GM21367 (cell line): Measurements from ENCODE around the gene TPD52L1.
A peak's percentile ranks its signal among the peaks of the same experiment; 100 is the strongest.

Source experiments
- ATAC-seq: cut with Tn5 transposase; IDR thresholded peaks from one replicate; pipeline ENCODE4 v1.9.1; 2021; ENCODE audit not compliant: unreplicated experiment

TPD52L1 gene

DNA sequence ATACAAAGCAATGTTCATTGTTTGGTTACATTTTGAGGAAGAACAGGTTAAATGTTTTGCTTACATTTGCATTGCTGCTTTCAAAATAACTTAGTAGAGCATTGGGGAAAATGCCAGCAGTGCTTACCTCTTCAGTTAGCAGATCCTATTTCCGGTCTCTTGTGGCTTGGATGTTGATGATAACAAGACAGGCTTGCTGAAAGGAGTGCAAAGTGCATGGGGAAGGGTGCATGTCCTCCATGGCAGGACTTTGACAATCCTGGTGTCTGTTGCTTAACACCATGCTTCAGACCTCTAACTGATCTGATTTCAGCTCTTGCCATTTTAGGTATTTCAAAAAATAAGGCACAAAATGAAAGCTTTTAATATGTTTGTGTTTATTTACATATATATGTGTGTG, 21.1 kb downstream of the TPD52L1 start:
- ATAC-seq = no peak

DNA sequence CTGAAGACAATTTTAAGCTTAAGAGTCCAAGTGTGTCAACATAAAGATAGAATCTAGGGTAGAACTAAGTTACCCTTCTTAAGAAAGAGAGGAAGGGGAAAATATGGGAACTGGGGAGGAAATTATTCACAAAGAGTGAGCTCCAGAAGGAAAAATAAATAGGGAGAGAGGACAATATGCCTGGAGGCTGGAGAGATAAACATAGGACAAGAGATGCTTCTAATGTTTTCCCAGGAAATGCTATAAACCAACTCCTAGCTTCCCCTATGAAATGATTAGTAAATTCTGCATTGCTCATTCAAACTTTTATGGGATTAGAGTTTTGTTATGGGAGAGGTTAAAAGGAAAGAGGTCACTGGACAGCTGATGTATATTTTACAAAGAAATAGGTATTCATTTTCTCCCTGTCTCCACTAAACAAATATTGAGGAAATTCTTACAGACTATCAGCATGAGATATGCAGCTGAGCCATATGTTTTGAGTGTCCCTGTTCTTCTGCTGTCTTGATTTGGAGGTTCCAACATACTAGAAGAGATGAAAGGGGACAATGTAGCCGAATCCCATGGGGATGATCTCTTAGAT, 22.0 kb downstream of the TPD52L1 start:
- ATAC-seq = no peak

DNA sequence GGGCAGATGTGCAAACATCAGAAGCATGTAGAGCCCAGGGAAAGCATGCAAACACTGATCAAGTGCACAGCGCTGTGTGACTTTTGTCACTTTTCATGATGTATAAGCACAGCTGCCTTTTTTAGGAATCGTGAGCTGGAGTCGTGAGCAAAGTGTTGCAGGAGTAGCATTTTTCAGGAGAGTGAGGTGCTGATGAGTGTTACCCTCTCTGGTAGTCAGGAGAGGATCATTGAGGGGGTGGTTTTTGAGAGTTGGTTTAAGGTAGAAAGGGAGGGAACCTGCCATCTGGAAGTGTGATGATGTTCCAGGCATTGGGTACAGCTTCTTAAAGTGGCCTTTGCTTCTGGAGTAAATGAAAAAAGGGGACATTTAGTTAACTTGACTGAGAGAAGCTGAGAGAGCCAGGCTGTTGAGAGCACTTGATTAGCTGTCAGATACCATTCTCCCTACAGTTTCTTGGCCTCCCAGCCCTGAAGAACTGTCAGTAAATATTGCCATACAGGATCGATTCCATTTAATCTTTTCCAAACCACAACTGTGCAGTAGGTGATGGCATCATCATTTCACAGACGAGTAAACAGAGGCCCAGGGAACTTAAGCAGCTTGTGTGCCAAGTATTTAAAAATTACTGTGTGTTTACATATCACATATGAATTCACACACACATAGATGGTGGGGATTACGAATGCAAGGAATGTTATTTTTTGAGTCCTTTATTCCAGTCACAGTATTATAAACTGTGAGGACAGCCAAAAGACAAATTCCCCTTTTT, 28.9 kb downstream of the TPD52L1 start:
- no peak for ATAC-seq

DNA sequence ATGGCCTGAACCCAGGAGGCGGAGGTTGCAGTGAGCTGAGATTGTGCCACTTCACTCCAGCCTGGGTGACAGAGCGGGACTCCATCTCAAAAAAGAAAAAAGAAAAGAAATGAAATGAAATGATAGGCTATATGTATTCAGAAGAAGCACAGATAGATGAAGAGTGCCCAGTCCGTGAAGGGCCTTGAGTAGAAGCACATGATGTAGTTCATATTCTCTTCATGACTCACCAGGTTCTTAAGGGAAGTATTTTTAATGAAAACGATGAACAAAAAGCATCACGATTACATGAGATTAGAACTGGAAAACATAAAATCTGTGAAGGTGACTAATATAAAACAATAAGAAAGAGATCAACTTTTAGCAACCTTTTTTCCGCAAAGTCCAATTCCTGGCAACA, 29.8 kb downstream of the TPD52L1 start:
- ATAC-seq = no peak

DNA sequence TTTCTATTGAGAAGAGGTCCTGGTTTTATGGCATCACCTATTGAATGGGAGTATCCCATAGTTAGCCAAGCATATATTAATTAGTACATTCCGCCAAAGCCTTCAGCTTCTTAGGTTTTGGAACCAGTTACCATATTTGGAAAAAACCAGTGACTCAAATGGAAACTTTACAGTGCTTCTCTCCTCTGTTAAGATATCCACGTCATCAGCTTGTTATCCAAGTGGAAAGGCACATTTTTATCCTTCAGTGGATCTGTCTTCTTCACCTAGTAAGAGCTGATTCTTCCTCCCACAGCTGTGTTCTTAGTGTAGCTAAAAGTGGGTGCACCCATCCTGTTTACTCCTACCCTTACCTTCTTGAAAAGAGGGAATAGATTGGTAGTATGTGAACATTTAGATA, 34.5 kb downstream of the TPD52L1 start:
- no peak for ATAC-seq

DNA sequence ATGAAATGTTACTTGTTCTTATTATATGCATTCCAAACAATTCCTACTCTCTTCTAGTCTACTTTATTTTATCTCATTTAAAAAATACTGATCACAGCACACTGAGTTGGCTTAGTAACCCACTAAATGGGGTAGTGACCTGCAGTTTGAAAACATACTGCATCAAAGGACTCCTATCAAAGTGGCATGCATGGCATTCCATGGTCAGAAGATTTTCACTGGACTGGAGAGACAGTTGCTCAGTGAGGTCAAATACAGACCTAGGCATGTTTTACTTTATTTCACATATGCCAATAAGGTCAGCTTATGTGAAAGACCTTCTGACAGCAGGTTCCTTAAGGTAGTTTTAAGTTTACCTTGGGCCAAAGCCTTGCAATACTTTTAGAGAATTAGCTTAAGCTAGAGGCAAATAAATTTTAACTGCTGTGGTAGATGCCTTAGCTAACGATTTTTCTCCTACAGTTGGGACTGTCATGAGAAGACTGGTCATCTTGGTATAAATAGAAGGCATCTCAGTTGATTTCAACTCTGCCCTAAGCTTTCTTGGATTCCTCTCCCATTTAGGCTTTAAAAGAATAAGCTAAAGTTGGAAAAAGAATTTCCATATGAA, 35.1 kb downstream of the TPD52L1 start:
- no peak for ATAC-seq

DNA sequence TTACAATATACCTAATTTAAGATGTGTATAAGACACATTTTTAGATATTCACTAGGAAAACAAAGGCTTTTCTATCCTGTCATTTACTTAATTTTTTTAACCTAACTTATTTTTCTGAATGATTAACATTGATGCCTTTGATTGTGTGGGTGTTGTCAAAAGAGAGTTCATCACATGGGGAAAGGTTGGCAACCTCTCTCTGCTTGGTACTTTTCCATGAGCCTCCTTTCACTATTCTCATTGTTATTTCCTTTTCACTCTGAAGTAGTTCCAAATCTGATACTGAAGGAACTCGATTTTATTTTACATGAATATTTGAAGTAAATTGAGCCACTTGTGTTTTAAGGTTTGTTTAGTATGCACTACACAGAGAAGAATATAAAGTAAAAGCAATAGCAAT, 35.9 kb downstream of the TPD52L1 start:
- ATAC-seq = no peak

DNA sequence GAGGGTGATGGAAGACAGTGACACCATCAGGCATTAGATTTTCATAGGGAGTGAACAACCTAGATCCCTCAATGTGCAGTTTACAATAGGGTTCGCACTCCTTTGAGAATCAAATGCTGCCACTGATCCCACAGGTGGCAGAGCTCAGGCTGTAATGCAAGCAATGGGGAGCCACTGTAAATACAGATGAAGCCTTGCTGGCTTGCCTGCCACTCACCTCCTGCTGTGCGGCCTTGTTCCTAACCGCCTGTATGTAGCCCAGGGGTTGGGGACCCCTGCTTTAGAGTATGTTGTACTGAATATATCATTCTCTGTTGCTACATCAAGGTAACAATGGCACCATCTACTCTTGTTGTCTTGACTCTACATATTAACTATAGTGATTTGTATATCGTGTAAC, 37.1 kb downstream of the TPD52L1 start:
- ATAC-seq = no peak

DNA sequence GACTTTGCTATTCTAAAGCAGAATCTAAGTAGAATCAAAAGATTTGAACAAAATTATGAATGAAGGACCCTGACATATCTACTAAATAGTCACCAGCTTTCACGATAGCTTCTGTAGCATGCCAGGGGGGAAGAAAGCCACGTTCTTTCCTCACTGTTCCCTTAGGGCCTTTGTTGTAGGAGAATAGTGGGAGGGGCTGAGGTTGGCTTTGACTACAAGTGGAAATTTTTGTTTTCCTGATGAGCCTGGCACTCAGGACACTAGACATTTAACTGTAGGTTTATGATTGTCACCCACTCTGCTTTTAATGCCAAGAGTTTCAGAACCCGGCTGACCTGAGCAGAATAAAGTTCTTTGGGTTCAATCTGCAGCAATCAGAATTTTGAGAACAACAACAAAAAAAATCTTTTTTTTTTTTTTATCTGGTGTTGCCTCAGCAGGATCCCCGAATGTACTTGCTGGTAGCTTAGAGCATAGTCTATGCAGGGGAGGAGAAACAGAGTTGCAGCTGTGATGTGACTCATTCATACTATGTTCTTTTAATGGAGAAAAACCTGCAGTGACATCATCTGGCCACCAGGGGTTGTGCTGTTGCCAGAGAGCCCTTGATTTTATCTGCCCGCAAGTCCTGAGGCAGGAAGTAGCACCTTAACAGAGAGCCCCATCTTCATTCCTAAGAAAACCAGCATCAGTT, 38.5 kb downstream of the TPD52L1 start:
- ATAC-seq = peak; percentile 99

DNA sequence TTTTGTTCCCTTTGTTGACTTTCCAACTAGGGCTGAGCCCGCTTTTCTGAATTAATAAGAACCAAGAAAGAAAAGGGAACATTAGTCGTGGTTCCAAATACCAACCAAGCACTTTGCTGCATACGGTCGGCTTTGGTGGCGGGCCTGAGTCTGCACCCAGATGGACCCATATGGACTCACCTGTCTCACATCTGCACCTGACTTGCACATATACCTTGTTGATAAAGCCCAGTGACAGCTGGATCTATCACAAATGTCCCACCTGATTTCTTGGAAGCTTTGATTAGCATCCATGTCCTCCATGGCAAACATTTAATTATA, 39.0 kb downstream of the TPD52L1 start:
- no peak for ATAC-seq

DNA sequence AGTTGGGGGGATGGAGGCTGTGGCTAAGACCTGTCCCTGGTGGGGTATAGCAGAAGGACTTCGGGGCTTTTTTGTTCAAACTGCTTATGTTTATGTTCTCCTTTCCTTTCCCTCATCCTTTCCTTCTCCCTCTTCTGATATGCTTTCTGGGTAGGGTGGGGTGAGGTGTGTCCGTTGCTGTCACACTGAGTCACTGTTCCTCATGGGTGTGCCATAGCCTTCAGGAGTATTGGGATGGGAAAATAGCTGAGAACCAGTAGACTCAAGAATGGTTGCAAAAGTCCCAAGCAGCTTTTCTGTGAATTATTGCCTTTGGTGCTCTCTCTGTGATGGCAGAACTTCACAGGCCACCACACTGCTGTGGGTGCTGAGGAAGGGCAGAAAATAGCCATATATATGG, 39.6 kb downstream of the TPD52L1 start:
- no peak for ATAC-seq

DNA sequence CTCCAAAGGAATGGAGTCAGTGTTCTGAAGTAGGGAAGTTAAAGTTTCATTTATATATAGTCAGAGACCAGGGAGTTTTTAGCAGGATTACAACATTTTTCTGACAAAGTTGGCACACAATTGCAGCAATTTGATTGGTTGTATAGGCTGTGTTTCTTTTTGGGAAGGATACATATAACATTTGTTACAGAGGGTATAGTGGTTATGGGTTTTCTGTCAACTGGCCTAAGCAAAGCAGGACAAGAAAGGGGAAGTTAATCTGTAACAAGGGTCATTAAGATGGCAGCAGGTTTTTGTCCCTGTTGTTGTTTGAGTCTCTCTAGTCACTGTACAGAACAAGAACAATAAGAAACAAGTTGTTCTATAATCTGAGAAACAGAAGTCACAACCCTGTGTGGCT, 41.4 kb downstream of the TPD52L1 start:
- no peak for ATAC-seq

DNA sequence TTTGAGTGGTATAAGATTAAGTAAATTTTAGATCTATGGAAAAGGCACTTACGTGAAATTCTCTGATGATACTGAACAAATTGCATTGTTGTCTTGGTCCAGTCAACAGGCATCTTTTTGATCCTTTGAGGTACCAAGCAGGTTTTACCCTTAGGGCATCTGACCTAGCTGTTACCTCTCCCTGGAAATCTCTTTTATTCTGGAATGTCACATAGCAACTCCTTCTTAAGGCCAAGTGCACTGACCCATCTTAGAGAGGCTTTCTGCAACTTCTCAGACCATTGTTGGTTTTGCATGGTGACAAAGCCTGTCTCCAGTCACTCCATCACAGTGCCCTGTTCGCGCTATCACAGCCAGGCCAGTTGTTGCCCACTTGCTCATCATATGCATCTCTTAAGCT, 42.0 kb downstream of the TPD52L1 start:
- no peak for ATAC-seq

DNA sequence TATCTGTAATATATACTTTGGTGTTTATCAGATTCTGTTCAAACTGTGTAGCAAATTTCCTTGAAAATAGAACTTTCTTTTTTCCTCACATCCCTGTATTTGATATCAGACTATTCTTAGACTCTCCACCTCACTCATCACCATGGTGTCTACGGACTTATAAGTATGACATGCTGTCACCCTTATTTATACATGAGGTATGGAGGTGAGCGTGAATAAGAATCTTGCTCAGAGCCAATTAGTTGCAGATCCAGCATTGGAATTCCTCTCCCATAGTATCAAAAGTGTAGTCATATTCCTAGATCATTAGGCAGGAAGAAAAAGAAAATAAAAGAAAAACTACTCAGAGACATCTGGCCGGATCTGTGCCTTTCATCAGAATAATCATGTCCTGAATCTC, 43.0 kb downstream of the TPD52L1 start:
- ATAC-seq = no peak

DNA sequence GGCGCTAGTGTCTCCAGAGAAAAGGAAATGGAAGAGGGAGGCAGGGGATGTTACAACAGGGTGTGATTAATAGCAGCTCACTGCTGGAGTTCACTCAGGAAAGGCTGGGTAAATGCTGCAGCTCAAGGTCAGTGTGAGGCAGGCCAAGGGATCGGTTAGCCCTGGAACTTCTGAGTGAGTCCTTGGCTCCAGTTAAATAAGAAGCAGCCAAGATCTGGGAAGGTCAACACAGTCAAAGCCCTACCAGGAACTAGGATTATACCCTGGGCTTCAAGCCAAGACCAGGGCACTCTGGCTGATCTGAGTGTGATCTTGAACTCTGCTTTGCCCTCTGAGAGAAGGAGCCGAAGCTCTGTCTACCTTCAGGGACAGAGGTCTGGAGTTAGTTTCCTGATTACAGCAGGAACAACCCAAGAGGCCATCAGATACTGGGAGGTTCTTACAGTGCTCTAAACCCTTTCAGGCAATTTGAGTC, 44.3 kb downstream of the TPD52L1 start:
- ATAC-seq = no peak

DNA sequence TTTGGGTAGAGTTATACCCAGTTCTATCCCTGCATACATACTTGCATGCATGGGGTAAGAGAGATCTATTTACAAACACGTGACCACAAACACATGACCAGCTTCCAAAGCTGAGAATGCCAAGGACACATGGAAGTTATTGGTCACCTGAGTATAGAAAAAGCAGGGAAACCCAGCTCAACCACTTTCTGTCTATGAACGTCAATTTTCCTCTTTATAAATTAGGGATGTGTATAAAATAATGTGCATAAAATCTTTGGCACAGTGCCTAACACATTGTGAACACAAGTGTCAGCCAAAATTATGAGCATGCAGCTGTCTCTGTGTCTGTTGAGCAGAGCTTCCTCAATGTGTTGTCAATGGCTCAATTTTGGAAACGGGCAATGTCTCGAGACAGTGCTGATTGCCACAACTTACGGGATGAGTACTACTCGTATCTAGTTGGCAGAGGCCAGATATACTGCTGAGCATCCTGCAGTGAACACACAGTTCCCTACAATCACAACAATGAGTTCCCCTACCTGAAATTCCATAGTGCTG, 44.9 kb downstream of the TPD52L1 start:
- ATAC-seq = no peak

DNA sequence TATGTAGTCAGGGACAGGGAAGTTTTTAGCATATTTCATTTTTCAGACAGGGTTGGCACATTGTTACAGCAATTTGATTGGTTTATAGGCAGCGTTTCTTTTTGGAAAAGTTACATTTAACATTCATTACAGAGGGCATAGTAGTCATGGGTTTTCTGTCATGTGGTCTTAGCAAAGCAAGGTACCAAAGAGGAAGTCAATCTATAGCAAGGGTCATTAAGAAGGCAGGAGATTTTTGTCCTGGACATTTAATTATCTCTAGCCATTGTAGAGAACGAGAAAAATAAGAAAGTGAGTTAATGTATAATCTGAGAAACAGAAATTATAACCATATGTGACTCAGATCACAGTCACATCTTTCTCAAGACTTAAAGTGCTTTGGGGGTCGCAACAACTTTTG, 47.4 kb downstream of the TPD52L1 start:
- no peak for ATAC-seq

DNA sequence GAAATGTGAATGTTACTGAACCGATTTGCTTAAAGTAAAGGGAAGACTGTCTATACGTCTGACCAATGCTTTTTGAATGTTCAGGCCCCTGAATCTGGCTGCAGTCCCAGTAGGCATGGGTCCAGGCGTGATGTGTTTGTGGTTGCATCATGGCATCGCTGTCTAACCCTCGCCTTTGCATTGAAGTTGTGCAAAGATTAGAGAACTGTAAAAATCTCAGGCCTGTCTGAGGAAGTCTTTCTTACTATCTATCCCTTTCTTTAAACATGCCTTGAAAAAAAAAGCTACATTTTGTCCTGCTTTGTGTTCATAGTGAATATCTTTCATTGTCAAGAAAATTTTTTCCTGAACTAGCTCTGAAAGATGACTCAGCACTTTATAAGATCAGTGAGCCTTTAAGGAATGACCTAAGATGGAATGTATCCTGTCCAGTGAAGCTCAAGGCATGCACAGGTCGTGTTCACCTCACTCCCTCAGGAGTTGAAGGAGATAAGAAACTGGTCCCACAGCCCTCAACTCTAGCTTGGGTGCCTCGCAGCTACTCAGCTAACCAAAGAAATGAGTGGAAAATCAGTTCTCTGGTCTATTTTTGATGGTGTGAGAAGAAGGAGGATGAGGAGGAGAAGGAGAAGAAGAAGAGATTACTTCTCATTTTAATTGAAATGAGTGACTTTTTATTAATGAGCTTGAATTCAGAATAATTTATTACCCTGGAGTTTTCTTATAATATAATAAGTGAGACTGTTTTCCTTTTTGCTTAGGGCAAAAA, 48.6 kb downstream of the TPD52L1 start:
- no peak for ATAC-seq

DNA sequence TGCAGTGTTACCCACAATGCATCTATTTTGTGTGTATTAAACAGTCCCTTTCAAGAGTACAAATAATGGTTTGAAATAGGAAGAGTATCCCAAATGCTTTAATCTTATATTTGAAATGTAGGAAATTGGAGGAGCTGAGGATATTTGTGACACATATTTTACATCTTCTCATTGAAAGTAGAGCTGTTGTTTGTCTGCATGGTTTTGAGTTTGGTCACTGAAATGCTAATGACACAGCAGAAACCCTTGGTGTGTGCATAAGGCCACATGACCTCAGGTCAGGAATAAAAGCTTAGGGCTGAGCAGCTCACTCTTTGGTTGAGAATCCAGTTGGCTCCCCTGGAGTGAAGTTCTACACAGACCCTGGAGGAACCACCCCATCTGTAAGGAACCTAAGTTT, 49.8 kb downstream of the TPD52L1 start:
- ATAC-seq = no peak

DNA sequence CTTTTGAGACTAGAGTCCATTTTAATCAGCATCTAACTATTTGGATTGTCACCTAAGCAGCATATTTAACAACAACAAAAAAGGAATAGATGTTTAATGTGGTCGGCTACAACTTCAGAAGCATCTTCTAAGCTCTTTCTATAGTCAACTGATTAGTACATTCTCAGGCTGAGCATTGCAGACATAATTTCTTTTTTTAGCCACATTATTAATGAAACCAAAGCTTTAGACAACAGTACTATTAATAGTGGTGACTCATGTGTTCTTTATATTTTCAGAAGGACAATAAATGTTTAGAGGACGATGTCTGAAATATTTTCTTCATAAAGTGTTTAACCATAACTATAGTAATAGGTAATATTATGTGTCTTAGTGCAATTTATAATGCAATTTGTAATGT, 52.4 kb downstream of the TPD52L1 start:
- no peak for ATAC-seq

DNA sequence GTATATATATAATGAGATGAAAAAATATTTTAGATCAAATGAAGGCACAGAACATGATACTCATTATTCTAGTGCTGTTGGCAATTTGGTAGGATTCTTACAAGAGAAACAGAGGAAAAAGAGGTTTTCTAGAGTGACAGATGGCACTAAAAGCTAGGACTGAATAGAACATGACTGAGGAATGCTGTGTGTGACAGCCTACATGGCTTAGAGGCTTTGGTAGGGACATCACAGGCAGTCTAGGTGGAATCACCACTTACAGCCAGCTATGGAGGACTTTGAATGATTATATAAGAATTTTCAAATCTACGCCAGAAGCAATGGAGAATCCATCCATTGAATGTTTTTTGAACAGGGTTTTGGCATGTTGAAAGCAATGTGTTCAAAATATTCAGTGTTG, 52.8 kb downstream of the TPD52L1 start:
- no peak for ATAC-seq
